Adrenal gland (tissue), 12 donors: ENCODE measurements around the gene KIF2C. TPM values are rescaled to one million over a fixed set of nuclear protein-coding genes. Genes with fewer than 3 reads are reported as not detected.
A peak's percentile ranks its signal among the peaks of the same experiment; 100 is the strongest.
"Not testable (repeated sequence)": the region's sequence is repeated elsewhere in the genome, so short reads cannot be mapped to it uniquely, and the experiment has no call there.

Experiments used
- DNase-seq, 7 donors: peaks; one replicate each; pipeline ENCODE4 v3.0.0-alpha.2; 2019 to 2020
- H3K27ac ChIP-seq, 5 donors: fragments of 200-600 bp; sonication (generic) in 4 of 5; 1 replicate in 3 of 5; 2 replicates in 2 of 5; pipeline versions ENCODE4 v1.5.1 to v1.8.0; 2016 to 2020; ENCODE audit warnings: mild to moderate bottlenecking in 1 of 5
- H3K27me3 ChIP-seq: fragments of 200-600 bp; 2 replicates; pipeline ENCODE4 v1.8.0; 2021
- H3K36me3 ChIP-seq, 2 donors: fragments of 200-600 bp; replicated peaks in 1 of 2; 1 replicate in 1 of 2; 2 replicates in 1 of 2; pipeline versions ENCODE4 v1.5.1 to v1.8.0; 2018 to 2022
- H3K4me1 ChIP-seq, 2 donors: fragments of 200-600 bp; replicated peaks in 1 of 2; 1 replicate in 1 of 2; 2 replicates in 1 of 2; pipeline versions ENCODE4 v1.5.1 to v1.8.0; 2018 to 2021
- H3K4me3 ChIP-seq, 4 donors: fragments of 200-600 bp; sonication (generic) in 3 of 4; one replicate each; pipeline ENCODE4 v1.5.1; 2016 to 2018
- H3K9me3 ChIP-seq, 3 donors: fragments of 200-600 bp; sonication (generic) in 1 of 3; replicated peaks in 1 of 3; 1 replicate in 2 of 3; 2 replicates in 1 of 3; pipeline versions ENCODE4 v1.5.1 to v1.8.0; 2016 to 2021
- CTCF ChIP-seq, 6 experiments: fragments of 450-650 bp in 4 of 6; fragments of 200-600 bp in 2 of 6; sonication (generic) in 1 of 6; IDR thresholded peaks; 1 replicate in 5 of 6; 2 replicates in 1 of 6; pipeline versions ENCODE4 v1.5.1 to v1.8.0; 2016 to 2021; ENCODE audit warnings: antibody characterized with exemption in 6 of 6, mild to moderate bottlenecking in 2 of 6, moderate library complexity in 1 of 6
- POLR2A ChIP-seq, 2 donors: fragments of 450-650 bp; IDR thresholded peaks; one replicate each; pipeline ENCODE4 v1.6.1; 2017; ENCODE audit warnings: antibody characterized with exemption in 2 of 2, mild to moderate bottlenecking in 2 of 2, moderate library complexity in 1 of 2
- WGBS, 4 donors: extraction: QIAGEN DNeasy Blood & Tissue Kit in 2 of 4; methylation state at CpG; one replicate each; pipeline versions ENCODE4 v1.1.5 to v1.1.7; 2013 to 2017; 5-methylcytosine and 5-hydroxymethylcytosine counted together
- intact Hi-C, 2 donors: fragments of 100-400 bp; cut with DNase I; formaldehyde crosslinking; loops; one replicate each; pipeline versions ENCODE4 v1.14.1 to v1.15.0; 2022 to 2023
- polyA plus RNA-seq, 3 donors: library from polyadenylated mRNA; stranded (reverse); fragments of 200-250 nt in 2 of 3; fragments of 350-450 nt in 1 of 3; fragmentation: Illumina TruSeq in 1 of 3; extraction: RNeasy Lipid Tissue Mini Kit (QIAGEN cat#74804) in 1 of 3; gene quantifications; one replicate each; pipeline ENCODE4 v1.2.3, GENCODE V29; 2013 to 2014
- total RNA-seq, 9 donors: library from RNA; depleted of rRNA in 4 of 9; stranded (reverse); fragments of >200 nt in 4 of 9; fragments of 120-200 nt in 1 of 9; fragmentation: NEBNext Ultra II Directional in 1 of 9; extraction: Animal tissue kit (Norgen Biotek cat#: 25700) in 1 of 9; gene quantifications; one replicate each; pipeline versions ENCODE4 v1.1.0 to v1.2.4, GENCODE V29; 2013 to 2023
- donor health status: healthy with polysubstance abuse.
- donor health status: Bipolar disorder and iron deficiency.
- donor health status: DM: yes; HTN: yes; CAD: no.
- donor health status: DM: no; HTN: no; CAD: no.
- donor health status: DM: no; HTN: no; CAD: no.
- donor health status: DM: yes; HTN: yes; CAD: no.

Gene KIF2C
- total and polyA plus RNA-seq, 12 donors: 0.26 to 10.4 (median 1.4) TPM

DNA sequence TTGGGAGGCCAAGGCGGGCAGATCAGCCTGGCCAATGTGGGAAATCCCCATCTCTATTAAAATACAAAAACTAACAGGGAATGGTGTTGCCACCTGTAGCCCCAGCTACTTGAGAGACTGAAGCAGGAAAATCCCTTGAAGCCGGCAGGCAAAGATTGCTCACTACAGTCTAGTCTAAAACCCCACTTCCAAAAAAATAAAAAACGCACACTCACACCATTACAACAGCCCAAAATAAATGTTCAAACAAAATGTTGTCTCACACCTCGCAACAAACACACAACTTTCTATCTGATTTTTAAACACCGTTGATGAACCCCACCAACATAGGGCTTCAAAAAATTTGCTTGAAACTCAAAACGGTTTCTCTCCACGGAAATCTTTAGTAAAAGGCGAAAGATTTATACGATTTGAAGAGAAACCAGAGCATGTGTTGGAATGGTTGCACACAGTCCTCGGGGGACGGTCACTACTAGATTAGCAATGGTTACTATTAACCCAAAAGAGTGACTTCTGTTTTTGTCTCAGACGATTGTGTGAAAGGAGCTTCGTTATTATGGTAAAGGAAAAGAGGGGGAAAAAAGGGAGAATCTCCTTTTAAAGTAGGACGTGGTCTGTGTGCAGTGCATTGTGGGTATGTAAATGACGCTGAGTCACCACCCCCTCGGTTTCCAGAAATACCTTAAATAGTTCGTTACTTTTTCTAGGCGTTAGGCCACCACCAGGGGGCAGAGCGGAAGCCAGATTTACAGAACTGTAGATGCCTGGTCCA, 8.7 kb upstream of the KIF2C start, which contains the start of gene RNU5D-1:
RNU5D-1 (minus strand) TSS at position 430 of the 772 bp plus-strand sequence.
- 1 to 2% (median 1%) methylated on average over 19 of the region's 19 CpGs for WGBS, 4 donors
- TF ChIP-seq CTCF (IDR thresholded peaks at IDR 0.05): peak; percentile 83 to 94 (median 90)
- TF ChIP-seq POLR2A (IDR thresholded peaks at IDR 0.05): peak; percentile 86 to 99
- H3K4me3 ChIP-seq: peak within 1 kb of the TSS in 2 of 4 donors; percentile 6 to 38

GRCh38 chr1:44733365-44733764, 6.3 kb upstream of the KIF2C start:
- Histone ChIP-seq H3K4me3 (no peak overlapping the region), H3K9me3 (no peaks in the 10 kb centered on the region), H3K27me3 (no peaks in the 10 kb centered on the region), H3K4me1 (peaks cover 0 to 14% of the 10 kb centered on the region in 2 donors), H3K36me3 (no peaks in the 10 kb centered on the region), H3K27ac (peak overlapping the region in 1 of 5 donors; percentile 32)
- peak in 2 of 7 donors; percentile 22 to 28 for DNase-seq
- intact Hi-C loops: loop anchor here in 1 of 2 donors (10.0 kb wide), 1 partner anchor 51 kb away; the partner anchor contains the start of gene BEST4
- TF ChIP-seq CTCF (IDR thresholded peaks at IDR 0.05): no peak
- TF ChIP-seq POLR2A (IDR thresholded peaks at IDR 0.05): no peak
- 53 to 80% (median 61%) methylated on average over 1 of the region's 1 CpG for WGBS, 4 donors

More for the DNA sequence above, 8.7 kb upstream of the KIF2C start, which contains the start of gene RNU5D-1:
- intact Hi-C loops: loop anchor here in 1 of 2 donors (10.0 kb wide), 1 partner anchor 54 kb away; the partner anchor contains the start of gene BEST4
- Histone ChIP-seq H3K27ac (peak within 1 kb of the TSS; percentile 76 to 97 (median 88)), H3K9me3 (no peaks in the 10 kb centered on the region), H3K36me3 (no peaks in the 10 kb centered on the region), H3K4me1 (peaks cover 0 to 14% of the 10 kb centered on the region in 2 donors), H3K27me3 (no peaks in the 10 kb centered on the region)
- peak; percentile 93 to 99 (median 98) for DNase-seq

DNA sequence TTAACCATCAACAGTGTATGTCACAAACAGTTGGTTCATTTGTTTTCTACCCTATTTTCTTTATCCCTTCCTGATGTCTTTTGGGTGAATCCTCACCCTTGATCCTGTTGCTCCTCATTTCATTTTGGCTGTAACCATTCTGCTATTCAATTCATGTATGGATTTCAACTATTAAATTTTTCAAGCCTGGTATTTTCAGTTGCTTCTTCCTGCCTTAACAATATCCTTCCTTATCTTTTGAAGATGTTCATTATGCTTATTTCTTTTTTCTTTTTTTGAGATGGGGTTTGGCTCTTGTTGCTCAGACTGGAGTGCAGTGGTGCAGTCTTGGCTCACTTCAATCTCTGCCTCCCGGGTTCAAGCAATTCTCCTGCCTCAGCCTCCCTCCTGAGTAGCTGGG, 5.9 kb upstream of the KIF2C start:
- no peak for DNase-seq
- H3K27me3 ChIP-seq: no peaks in the 10 kb centered on the region
- H3K4me1 ChIP-seq: peaks cover 0 to 14% of the 10 kb centered on the region in 2 donors
- no peak overlapping the region for H3K27ac ChIP-seq
- TF ChIP-seq CTCF (IDR thresholded peaks at IDR 0.05) (no peak), POLR2A (IDR thresholded peaks at IDR 0.05) (no peak)
- no peaks in the 10 kb centered on the region for H3K9me3 ChIP-seq
- 67 to 90% (median 81%) methylated on average over 1 of the region's 1 CpG for WGBS, 4 donors
- intact Hi-C loops: loop anchor here in 1 of 2 donors (10.0 kb wide), 1 partner anchor 51 kb away; the partner anchor contains the start of gene BEST4
- H3K36me3 ChIP-seq: no peaks in the 10 kb centered on the region
- no peak overlapping the region for H3K4me3 ChIP-seq

- H3K4me3 ChIP-seq: no peak overlapping the region
- 92 to 100% (median 97%) methylated on average over 1 of the region's 1 CpG for WGBS, 4 donors
- no peak overlapping the region for H3K27ac ChIP-seq
- H3K36me3 ChIP-seq: no peaks in the 10 kb centered on the region
- peaks cover 6 to 13% of the 10 kb centered on the region in 2 donors for H3K4me1 ChIP-seq
- no peak for DNase-seq
- TF ChIP-seq POLR2A (IDR thresholded peaks at IDR 0.05) (no peak), CTCF (IDR thresholded peaks at IDR 0.05) (no peak)
- intact Hi-C loops: loop anchor here in 1 of 2 donors (10.0 kb wide), 1 partner anchor 49 kb away; the partner anchor contains the start of gene BEST4
- H3K9me3 ChIP-seq: no peaks in the 10 kb centered on the region
- no peaks in the 10 kb centered on the region for H3K27me3 ChIP-seq
Measured at GRCh38 chr1:44735992-44736391, 3.6 kb upstream of the KIF2C start.

DNA sequence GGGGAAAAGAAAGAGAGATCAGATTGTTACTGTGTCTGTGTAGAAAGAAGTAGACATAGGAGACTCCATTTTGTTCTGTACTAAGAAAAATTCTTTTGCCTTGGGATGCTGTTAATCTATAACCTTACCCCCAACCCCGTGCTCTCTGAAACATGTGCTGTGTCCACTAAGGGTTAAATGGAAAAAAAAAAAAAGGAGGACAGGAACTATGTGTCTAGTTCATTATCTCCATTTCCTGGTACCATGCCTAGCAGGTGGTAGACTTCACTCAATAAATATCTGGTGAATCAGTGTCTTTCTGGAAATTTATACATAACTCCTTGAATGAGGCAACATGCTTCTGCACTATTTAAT, 707 bp upstream of the KIF2C start:
- intact Hi-C loops: loop anchor here in 1 of 2 donors (10.0 kb wide), 1 partner anchor 46 kb away; the partner anchor contains the start of gene BEST4
- peak overlapping the region in 4 of 5 donors; percentile 61 to 92 (median 89) for H3K27ac ChIP-seq
- H3K4me1 ChIP-seq: peaks cover 6 to 11% of the 10 kb centered on the region in 2 donors
- H3K4me3 ChIP-seq: peak overlapping the region in 2 of 4 donors; percentile 33 to 69
- WGBS, 4 donors: 67 to 91% (median 83%) methylated on average over 1 of the region's 1 CpG
- not testable (repeated sequence) for H3K9me3 ChIP-seq, H3K36me3 ChIP-seq, DNase-seq, H3K27me3 ChIP-seq
